ENCODE data around the gene SCYL1. TPM values are rescaled to one million over a fixed set of nuclear protein-coding genes. Genes with fewer than 3 reads are reported as not detected.

The SCYL1 gene
- total and polyA plus RNA-seq, 4 donors, result 54.3 to 107 (median 86.5) TPM

DNA sequence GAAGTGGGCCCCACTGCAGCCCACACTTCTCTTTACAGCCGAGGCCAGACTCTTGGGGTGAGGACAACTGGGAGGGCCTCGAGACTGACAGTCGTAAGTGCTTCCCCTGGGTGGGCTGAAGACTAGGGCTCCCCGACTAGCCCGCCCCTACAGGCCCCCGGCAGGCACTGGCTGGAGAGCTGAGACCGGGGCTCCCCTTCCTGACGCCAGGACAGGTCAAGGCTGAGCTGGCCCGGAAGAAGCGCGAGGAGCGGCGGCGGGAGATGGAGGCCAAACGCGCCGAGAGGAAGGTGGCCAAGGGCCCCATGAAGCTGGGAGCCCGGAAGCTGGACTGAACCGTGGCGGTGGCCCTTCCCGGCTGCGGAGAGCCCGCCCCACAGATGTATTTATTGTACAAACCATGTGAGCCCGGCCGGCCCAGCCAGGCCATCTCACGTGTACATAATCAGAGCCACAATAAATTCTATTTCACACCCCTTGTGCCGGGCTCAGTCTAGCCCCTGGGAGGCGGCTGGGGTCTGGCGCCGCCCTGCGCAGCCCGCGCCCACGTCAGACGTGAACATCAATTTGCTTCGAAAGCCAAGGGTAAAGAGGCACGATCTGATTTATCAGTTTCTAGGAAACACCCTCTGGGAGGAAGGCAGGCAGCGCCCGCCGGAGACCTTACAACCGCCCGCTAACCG lies 13.5 kb downstream of the SCYL1 start:
- no peak for DNase-seq
- H3K27me3 ChIP-seq (ENCODE audit: control insufficient read depth in 3 of 3, insufficient read depth in 3 of 3, low read length in 2 of 3), result no peaks in the 10 kb centered on the region
- WGBS, 2 donors, result 91 to 92% methylated on average over 38 to 43 of the region's 43 CpGs
- no peak overlapping the region for H3K27ac ChIP-seq (ENCODE audit: low read depth in 1 of 2, low read length in 1 of 2)
- ATAC-seq (ENCODE audit: insufficient read depth, low FRiP score), result no peak
- no peaks in the 10 kb centered on the region for H3K9me3 ChIP-seq (ENCODE audit: control insufficient read depth in 4 of 4, insufficient read depth in 3 of 4, low read length in 3 of 4)
- H3K4me3 ChIP-seq, result no peak overlapping the region
- peaks cover 3 to 46% (median 15%) of the 10 kb centered on the region in 4 donors for H3K36me3 ChIP-seq (ENCODE audit: control insufficient read depth in 4 of 4, insufficient read depth in 4 of 4, low read length in 4 of 4)
- no peak overlapping the region for H3K9ac ChIP-seq (ENCODE audit: insufficient read depth in 1 of 2, low read length in 2 of 2)
- H3K4me1 ChIP-seq (ENCODE audit: control insufficient read depth in 5 of 5, insufficient read depth in 5 of 5, low read length in 5 of 5), result peaks cover 0 to 16% (median 12%) of the 10 kb centered on the region in 5 donors
- TF ChIP-seq CTCF (IDR thresholded peaks at IDR 0.05; ENCODE audit: control extremely low read depth, extremely low read depth), result no peak

GRCh38 chr11:65538915-65539743 lies 14.2 kb downstream of the SCYL1 start:
- Histone ChIP-seq H3K36me3 (ENCODE audit: control insufficient read depth in 4 of 4, insufficient read depth in 4 of 4, low read length in 4 of 4) (peaks cover 3 to 47% (median 15%) of the 10 kb centered on the region in 4 donors), H3K4me3 (no peak overlapping the region), H3K27ac (ENCODE audit: low read depth in 1 of 2, low read length in 1 of 2) (peak overlapping the region in 1 of 2 donors; percentile 72), H3K9ac (ENCODE audit: insufficient read depth in 1 of 2, low read length in 2 of 2) (no peak overlapping the region), H3K27me3 (ENCODE audit: control insufficient read depth in 3 of 3, insufficient read depth in 3 of 3, low read length in 2 of 3) (no peaks in the 10 kb centered on the region), H3K4me1 (ENCODE audit: control insufficient read depth in 5 of 5, insufficient read depth in 5 of 5, low read length in 5 of 5) (peaks cover 0 to 16% (median 12%) of the 10 kb centered on the region in 5 donors), H3K9me3 (ENCODE audit: control insufficient read depth in 4 of 4, insufficient read depth in 3 of 4, low read length in 3 of 4) (no peaks in the 10 kb centered on the region)
- TF ChIP-seq CTCF (IDR thresholded peaks at IDR 0.05; ENCODE audit: control extremely low read depth, extremely low read depth), result no peak
- no peak for ATAC-seq (ENCODE audit: insufficient read depth, low FRiP score)
- 91% methylated on average over 87 to 92 of the region's 92 CpGs for WGBS, 2 donors
- DNase-seq, result no peak

DNA sequence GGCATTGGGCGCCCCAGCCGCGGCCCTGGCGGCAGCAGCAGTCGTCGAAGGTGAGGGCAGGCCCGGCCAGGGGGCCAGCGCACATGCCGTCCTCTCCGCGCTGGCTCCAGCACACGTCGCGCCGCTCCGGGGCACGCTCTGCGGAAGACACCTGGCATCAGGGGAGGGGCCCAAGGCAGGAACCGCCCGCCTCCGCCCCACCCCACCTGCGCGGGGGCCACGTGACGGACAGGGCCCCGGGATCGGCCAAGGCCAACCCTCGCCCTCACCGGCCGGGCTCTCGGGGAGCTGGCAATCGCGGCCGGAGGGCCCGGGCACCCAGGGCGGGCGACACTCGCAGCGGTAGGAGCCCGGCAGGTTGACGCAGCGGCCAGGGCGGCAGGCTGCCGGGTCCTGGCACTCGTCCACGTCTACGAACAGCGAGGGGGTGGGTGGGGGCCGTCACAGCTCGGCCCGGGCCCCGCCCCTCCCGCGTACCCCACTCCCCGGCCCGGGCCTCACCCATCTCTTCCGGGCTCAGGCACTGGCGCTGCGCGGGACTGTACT lies 14.9 kb downstream of the SCYL1 start:
- no peak for TF ChIP-seq CTCF (IDR thresholded peaks at IDR 0.05; ENCODE audit: control extremely low read depth, extremely low read depth)
- no peak overlapping the region for H3K9ac ChIP-seq (ENCODE audit: insufficient read depth in 1 of 2, low read length in 2 of 2)
- DNase-seq (no peak), ATAC-seq (ENCODE audit: insufficient read depth, low FRiP score) (peak; percentile 4)
- peak overlapping the region; percentile 33 for H3K4me3 ChIP-seq
- peak overlapping the region; percentile 62 to 72 for H3K27ac ChIP-seq (ENCODE audit: low read depth in 1 of 2, low read length in 1 of 2)
- WGBS, 2 donors, result 17 to 20% methylated on average over 42 to 60 of the region's 60 CpGs
- H3K27me3 ChIP-seq (ENCODE audit: control insufficient read depth in 3 of 3, insufficient read depth in 3 of 3, low read length in 2 of 3), result no peaks in the 10 kb centered on the region
- peaks cover 0 to 16% (median 12%) of the 10 kb centered on the region in 5 donors for H3K4me1 ChIP-seq (ENCODE audit: control insufficient read depth in 5 of 5, insufficient read depth in 5 of 5, low read length in 5 of 5)
- H3K9me3 ChIP-seq (ENCODE audit: control insufficient read depth in 4 of 4, insufficient read depth in 3 of 4, low read length in 3 of 4), result no peaks in the 10 kb centered on the region
- peaks cover 3 to 44% (median 15%) of the 10 kb centered on the region in 4 donors for H3K36me3 ChIP-seq (ENCODE audit: control insufficient read depth in 4 of 4, insufficient read depth in 4 of 4, low read length in 4 of 4)
